GM19240 (cell line): ENCODE data around the gene SMARCAD1.
A peak's percentile ranks its signal among the peaks of the same experiment; 100 is the strongest.

Experiments
- DNase-seq: peaks from one replicate; pipeline ENCODE4 v3.0.0; 2011; ENCODE audit warnings: low spot score; ENCODE audit not compliant: insufficient read length

SMARCAD1 gene, protein sequence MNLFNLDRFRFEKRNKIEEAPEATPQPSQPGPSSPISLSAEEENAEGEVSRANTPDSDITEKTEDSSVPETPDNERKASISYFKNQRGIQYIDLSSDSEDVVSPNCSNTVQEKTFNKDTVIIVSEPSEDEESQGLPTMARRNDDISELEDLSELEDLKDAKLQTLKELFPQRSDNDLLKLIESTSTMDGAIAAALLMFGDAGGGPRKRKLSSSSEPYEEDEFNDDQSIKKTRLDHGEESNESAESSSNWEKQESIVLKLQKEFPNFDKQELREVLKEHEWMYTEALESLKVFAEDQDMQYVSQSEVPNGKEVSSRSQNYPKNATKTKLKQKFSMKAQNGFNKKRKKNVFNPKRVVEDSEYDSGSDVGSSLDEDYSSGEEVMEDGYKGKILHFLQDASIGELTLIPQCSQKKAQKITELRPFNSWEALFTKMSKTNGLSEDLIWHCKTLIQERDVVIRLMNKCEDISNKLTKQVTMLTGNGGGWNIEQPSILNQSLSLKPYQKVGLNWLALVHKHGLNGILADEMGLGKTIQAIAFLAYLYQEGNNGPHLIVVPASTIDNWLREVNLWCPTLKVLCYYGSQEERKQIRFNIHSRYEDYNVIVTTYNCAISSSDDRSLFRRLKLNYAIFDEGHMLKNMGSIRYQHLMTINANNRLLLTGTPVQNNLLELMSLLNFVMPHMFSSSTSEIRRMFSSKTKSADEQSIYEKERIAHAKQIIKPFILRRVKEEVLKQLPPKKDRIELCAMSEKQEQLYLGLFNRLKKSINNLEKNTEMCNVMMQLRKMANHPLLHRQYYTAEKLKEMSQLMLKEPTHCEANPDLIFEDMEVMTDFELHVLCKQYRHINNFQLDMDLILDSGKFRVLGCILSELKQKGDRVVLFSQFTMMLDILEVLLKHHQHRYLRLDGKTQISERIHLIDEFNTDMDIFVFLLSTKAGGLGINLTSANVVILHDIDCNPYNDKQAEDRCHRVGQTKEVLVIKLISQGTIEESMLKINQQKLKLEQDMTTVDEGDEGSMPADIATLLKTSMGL

DNA sequence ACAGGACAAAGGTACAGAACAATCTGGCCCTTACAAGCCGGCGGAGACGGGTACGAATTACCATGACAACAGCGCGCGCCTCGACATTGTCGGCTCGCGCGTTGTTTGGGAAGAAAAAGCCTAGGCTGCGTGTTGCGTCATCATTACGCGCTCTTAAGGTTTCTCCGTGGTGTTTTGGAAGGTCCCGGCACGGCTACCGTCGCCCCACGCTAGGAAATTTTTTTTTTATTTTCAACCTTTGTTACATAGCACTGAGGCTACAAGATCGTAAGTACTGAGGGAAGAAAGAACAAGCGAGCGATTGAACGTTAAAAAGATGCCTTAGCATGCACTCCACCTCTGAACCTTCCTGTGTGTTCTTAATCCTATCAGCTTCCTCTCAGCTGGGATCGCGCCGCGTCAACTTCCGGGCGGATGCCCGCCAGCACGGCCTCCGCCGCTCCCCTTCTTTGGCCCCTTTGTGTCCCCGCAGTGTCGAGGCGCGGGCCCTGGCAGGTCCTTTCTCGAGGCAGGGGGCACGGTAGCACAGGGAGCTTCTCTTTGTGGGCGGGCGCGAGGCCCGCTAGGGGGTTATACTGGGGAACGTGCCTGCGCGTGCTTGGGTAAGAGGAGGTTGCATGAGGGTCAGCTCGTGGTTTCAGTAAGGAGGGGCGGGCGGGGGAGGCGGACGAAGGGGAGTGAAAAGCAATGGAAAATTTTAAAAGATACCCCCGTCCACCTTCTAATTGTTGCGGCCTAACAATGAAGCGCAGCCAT is at the start of gene SMARCAD1:
Gene SMARCAD1 (plus strand): TSS at position 397 of the 756 bp plus-strand sequence. CDS start 530 bp downstream, outside the sequence.
- DNase-seq, result peak; percentile 39

DNA sequence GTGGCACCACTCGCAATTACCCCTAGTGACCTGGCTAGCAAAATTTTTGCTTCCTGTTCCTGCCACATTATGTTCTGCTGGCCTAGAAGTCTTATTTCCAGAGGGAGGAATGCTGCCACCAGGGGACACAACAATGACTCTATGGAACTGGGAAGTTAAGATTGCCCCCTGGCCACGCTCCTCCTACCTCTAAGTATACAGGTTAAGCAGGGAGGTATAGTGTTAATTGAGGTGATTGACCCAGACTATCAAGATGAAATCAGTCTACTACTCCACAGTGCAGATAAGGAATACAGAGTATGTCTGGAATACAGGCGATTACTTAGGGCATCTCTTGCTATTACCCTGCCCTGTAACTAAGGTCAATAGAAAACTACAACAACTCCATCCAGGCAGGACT is 48.8 kb upstream of the SMARCAD1 start:
- no peak for DNase-seq

DNA sequence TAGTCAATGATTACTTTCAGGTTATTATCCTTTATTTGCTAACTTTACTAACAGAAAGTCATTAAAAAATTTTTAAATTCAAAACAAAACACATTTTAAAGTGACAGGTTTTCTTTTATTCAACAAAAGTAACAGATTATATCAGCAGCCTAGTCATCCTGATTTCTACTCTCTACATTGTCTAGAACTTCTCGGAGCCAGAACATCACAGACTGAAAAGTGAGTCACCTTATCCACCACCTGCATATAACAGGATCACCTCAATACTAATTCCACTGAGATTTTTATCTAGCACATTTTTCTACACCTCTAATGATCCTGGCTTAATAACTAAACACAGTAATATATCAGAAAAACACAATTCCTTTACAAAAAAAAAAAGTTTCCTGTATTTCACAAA is 47.9 kb upstream of the SMARCAD1 start:
- DNase-seq, result no peak

DNA sequence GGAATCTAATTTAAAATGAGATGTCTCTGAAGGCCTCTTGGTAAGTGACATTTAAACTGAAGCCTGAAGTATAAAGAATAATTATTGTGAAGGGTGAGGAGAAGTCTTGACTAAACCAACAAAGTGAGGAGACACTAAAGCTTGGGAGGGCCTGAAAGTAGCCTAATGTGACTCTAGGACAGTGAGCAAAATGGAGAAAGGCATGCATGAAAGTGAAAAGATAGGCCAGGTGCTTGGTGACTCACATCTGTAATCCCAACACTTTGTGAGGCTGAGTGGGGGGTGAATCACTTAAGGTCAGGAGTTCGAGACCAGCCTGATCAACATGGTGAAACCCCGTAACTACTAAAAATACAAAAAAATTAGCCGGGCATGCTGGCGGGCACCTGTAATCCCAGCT is 46.9 kb upstream of the SMARCAD1 start:
- no peak for DNase-seq

DNA sequence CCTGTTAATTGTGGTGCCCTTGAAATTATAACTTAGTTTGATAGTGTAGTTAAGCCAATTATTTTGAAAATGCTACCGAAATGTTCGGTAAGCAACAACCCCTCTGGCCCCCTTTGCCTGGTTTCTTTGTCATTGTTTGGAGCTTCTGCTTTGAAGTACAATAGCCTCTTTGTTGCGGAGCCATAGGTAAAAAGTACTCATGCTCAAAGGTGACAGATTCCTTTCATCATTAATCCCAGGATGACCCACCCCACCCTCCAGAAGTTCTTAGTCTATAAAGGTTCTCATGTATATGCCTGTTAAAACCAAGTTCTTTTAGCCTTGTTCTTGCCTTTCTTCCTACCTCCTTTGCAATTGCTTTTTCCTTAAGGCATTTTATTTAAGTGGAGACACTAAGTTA is 42.4 kb upstream of the SMARCAD1 start:
- no peak for DNase-seq

DNA sequence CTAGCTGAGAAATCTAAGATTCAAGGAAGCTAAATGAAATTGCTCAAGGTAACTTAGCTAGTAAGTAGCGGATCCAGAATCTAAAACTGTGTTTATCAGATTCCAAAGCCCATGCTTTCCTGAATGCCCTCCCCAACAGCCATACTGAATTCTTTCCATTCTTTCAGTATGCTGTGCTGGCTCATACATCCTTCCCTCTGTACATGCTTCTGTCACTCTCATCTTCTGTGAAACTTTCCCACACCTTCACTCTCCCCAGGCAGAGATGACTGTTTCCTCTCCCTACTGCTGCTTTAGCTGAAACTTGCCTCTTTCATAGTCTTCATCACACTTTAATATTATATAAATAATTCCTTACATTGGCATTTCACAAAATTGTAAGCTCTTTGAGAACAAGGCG is 39.3 kb upstream of the SMARCAD1 start:
- DNase-seq, result no peak

DNA sequence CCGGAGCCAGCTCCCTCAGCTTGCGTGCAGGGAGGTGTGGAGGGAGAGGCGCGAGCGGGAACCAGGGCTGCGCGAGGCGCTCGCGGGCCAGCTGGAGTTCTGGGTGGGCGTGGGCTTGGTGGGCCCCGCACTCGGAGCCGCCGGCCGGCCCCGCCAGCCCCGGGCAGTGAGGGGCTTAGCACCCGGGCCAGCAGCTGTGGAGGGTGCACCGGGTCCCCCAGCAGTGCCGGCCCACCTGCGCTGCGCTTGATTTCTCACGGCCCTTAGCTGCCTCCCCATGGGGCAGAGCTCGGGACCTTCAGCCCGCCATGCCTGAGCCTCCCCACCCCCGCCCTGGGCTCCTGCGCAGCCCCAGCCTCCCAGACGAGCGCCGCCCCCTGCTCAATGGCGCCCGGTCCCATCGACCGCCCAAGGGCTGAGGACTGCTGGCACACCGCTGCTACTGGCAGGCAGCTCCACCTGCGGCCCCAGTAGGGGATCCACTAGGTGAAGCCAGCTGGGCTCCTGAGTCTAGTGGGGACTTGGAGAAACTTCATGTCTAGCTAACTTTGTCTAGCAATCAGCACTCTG is 37.8 kb upstream of the SMARCAD1 start:
- no peak for DNase-seq

DNA sequence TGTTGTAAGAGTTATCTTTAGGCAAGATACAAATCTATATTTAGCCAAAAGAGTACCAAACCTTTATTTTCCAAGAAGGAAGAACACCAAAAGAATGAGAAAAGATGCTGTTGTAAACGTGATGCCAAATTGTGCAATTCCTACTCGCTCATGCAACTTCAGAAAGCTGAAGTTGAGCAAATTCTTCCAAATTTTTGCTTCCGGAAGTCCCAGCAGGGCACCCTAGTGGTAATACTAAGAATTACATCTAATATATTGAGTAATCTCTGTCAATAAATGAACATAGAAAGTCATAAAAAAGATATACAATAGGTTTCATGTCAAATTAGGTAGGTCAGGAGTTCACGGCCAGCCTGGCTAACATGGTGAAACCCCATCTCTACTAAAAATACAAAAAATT is 36.0 kb upstream of the SMARCAD1 start:
- no peak for DNase-seq

DNA sequence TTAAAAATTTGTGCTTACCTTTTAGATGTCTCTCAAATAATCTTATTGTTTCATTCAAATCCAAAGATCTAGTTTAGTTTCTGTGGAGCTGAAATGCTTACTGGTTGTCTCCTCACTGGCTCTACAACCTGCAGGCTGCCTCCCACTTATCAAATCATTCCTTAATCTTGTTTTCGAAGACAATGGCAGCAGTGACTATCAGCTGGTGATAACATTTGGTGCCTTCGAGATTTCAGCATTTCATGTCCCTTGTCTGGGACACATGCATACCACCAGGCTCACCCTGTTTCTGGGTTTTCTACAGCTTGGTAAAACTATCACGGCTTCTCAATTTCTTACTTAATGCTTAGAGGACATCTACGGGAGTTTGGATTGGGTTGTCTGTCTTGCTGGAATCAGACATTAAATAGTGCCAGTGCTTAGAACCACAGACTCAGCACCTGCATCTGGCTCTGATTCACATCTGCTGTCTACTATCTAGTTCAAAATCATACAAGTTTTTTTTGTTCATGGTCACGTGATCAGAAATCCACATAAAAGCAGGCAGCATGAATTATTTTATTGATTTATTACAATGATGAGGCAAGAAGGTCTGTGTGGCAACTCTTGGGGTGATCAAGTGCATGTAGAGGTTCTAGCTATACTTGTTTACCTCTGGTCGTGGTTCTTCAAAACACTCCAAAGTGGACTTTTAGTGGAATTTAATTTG is 32.0 kb upstream of the SMARCAD1 start:
- no peak for DNase-seq

DNA sequence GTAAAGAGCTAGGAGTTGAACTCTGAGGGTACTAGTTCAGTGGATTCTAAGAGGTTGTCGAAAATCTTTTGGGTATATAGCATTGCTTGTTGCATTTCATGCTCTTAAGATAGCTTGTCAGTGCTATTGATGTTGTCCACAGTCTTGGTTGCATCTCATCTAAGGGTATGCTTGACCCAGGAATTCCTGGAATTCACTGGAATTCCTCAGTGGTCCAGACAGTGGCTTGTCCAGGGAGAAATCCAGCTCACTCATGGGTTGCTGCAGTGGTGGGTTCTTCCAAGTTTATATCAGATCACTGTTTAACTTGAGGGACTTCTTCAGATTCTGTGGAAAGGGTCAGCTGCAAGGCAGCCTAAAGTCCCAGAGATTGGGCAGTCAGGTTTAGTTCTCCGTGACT is 29.8 kb upstream of the SMARCAD1 start:
- DNase-seq, result no peak

DNA sequence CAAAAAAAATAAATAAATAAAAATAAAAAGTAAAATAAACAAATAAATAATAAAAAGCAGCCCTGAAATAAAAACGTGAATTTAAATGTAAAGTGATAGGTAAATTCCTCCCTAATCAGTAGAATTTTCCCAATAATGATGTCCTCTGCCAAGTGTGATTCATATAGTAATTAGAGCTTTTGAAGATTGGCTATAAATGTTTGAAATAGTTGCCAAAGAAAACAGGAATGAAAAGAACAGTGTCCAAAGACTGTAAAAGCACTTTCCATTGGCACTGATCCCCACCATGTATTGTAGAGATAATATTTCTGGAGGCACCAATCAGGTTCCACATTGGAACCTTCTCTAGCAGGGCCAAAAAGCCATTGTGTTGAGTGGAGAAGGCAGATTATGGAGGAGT is 25.9 kb upstream of the SMARCAD1 start:
- no peak for DNase-seq

DNA sequence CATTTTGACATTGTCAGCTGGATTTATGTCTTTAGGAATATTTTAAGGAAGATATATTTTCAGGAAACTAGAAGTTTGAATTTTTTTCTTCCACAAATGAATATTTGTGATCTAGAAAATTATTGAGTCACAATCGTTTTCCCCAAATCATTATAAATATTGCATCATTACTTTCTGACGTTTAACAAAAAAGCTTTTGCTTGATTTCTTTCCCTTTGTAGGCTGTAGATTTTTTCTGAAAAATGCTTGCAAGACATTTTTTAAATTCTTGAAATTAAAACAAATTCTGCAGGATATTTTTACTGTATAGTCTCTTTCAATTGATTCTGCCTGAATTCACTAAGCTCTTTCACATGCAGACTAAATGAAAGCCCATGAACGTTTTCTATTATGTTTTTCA is 4.9 kb upstream of the SMARCAD1 start:
- no peak for DNase-seq

DNA sequence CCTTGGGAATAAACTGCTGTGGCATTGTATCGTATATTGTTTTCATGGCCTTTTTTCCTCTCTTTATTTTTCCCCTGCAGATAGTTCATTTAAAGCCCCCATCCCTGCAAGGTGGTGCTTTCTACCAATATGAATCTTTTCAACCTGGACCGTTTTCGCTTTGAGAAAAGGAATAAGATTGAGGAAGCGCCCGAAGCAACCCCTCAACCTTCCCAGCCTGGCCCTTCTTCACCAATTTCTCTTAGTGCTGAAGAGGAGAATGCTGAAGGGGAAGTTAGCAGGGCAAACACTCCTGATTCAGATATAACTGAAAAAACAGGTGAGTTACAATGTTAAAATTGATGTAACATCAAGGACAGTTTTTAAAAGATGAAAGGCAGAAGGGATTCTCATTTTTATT is 601 bp downstream of the SMARCAD1 start:
- DNase-seq, result no peak

DNA sequence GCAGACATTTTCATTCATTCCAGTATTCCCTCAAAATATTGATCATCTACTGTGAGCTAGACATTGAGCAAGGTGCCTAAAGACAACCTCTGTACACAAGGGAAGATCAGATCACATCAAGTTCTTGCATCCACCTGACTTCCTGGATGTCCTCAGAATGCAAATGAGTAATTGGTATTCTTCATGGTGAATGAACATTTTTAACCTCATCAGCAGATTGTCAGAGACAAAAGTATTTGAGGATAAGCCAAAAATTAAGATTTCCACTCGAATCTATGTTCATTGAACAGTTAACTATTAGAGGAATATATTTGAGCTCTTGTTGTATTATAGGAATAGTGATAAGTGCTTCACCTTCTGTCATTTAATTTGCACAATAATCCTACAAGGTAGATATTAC is 1.3 kb downstream of the SMARCAD1 start:
- no peak for DNase-seq

DNA sequence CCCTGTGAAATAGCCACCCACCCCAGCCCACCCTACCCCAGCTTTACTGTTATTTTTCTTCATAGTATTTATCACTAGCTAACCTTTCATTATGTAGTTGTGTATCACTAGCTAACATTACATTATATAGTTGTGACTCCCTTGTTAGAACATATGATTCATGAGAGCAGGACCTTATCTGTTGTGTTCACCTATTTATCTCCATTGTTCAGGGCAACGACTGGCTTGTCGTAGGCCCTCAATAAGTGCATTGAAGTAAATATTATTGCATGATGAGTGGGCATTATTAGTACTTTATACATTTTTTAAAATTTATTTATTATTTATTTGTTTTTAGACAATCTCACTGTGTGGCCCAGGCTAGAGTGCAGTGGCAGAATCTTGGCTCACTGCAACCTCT is 4.2 kb downstream of the SMARCAD1 start:
- DNase-seq, result no peak

DNA sequence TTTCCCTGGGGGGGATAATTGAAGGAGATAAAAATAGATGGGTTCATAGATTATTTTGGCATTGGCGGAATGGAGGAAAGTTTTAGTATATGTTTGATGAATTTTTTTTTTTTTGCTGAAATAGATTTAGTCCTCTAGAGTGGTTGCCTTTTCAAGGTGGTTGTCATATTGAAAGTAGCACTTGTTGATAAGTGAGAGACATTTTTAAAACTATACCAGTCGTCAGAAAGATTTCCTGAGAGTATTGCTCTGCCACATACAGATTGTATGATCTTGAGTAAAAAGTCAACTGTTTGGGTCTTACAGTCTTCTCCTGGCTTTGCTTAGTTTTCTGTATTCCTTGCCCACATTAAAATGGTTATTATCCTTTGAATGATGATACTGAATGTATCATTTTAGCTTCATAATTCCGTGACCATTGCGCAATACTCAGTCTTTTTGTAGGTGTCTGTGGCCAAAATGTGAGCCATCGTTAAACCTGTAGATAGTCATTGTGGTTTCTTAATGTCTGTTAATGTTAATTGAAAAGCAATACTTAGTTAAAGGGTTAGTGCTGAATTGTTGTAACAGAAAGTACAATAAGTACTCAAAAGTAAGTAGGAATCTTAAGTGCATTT is 7.1 kb downstream of the SMARCAD1 start:
- DNase-seq, result no peak

DNA sequence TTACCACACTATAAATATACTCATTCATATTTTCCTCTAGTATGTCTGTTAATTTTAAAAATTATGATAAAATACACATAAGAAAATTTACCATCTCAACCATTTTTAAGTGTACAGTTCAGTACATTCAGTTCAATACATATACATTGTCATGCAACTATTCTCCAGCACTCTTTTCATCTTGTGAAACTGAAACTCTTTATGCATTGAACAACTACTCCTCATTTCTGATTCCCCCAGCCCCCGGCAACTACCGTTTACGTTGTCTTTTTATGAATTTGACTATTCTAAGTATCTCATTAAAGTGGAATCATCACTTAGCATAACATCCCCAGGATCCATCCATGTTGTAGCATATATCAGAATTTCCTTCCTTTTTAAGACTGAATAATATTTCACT is 8.7 kb downstream of the SMARCAD1 start:
- no peak for DNase-seq

DNA sequence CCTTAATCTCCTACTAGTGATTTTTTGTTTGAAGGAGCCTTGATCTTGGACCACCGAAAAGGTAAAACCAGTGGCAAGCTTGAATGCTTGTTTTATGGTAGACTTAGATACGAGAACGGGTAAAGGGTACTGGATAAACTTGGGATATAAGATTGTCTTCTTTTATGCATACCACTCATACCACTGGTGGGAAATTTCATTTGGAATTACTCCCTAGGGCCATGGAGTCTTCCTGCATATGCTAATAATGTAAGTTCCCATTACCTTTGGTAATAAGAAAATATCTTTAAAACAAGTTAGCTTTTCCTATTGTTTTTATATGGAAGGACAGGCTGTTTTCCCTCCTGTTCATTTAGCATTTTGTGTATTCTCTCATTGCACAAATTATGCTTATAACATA is 11.7 kb downstream of the SMARCAD1 start:
- DNase-seq, result no peak

DNA sequence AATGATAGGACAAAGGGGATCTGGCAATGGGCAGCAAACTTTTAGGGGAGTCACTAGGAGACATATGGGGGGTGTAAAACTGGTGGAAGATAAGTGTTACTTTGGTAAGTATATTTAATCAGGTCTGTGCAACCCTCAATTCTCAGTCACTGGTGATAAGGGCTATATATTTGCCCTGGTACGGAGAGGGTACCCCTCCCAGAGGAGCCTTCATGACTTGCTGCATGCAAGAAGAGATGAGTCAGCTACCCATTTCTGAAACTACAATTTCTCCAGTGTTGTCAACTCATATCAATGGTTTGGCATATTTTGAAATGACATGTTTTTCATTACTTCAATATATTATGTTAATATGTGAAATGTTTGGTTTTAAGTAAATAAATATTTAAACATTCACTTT is 14.3 kb downstream of the SMARCAD1 start:
- DNase-seq, result no peak

DNA sequence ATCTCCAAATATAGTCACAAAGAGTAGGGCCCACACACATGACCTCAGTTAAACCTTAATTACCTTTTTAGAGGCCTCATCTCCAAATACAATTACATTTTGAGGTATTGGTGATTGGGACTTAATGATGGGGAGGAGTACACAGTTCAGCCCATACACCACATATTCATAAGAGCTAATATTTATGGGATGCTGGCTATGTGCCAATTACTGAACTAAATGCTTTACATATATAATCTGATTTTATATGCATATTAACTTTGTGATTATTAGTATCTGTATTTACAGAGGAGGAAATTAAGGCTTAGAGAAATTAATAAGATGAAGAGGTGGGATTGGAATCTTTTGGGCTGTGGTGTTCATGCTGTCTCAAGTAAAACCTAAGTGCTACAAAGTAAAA is 17.8 kb downstream of the SMARCAD1 start:
- no peak for DNase-seq
